K562 (cell line): ENCODE measurements around the gene OR4D9. TPM values are rescaled to one million over a fixed set of nuclear protein-coding genes. Genes with fewer than 3 reads are reported as not detected.

Source experiments
- CHD4 ChIP-seq: fragments of 200-600 bp; sonication (generic); IDR thresholded peaks from 3 replicates; pipeline ENCODE4 v1.6.1; 2012; ENCODE audit warnings: low read depth, mild to moderate bottlenecking, mixed read lengths, low read length, inconsistent platforms; ENCODE audit not compliant: insufficient read depth, insufficient replicate concordance, poor library complexity, severe bottlenecking
- FOXJ2 ChIP-seq: fragments of 200-800 bp; sonication (Bioruptor generic); IDR thresholded peaks from 2 replicates; pipeline ENCODE4 v1.6.1; 2016; ENCODE audit warnings: missing genetic modification characterization, missing compliant biosample characterization
- FOXP1 ChIP-seq: sonication (generic); formaldehyde crosslinking; IDR thresholded peaks from 2 replicates; pipeline ENCODE4 v1.8.0; 2022; ENCODE audit warnings: mild to moderate bottlenecking, missing genetic modification reagents
- HES1 ChIP-seq: fragments of 450-650 bp; IDR thresholded peaks from 2 replicates; pipeline ENCODE4 v1.6.1; 2016; ENCODE audit warnings: low read depth, mild to moderate bottlenecking, moderate library complexity
- HOMEZ ChIP-seq: fragments of 250-450 bp; sonication (Bioruptor Pico); IDR thresholded peaks from 2 replicates; pipeline ENCODE4 v1.4.0; 2020; ENCODE audit warnings: mild to moderate bottlenecking, moderate library complexity
- HSF4 ChIP-seq: fragments of 250-450 bp; sonication (Bioruptor Pico); IDR thresholded peaks from 2 replicates; pipeline ENCODE4 v2.1.2; 2022; ENCODE audit warnings: mild to moderate bottlenecking, moderate library complexity, borderline replicate concordance
- IRF9 ChIP-seq: fragments of 450-650 bp; IDR thresholded peaks from 2 replicates; pipeline ENCODE4 v1.6.1; 2016; ENCODE audit warnings: missing biosample characterization, missing genetic modification characterization
- KAT7 ChIP-seq: sonication (generic); formaldehyde crosslinking; IDR thresholded peaks from 2 replicates; pipeline ENCODE4 v1.8.0; 2022; ENCODE audit warnings: missing genetic modification reagents, mild to moderate bottlenecking, borderline replicate concordance
- KLF1 ChIP-seq: fragments of 450-650 bp; IDR thresholded peaks from 2 replicates; pipeline ENCODE4 v1.6.1; 2016; ENCODE audit warnings: missing genetic modification characterization, missing compliant biosample characterization
- MIER1 ChIP-seq: fragments of 450-650 bp; IDR thresholded peaks from 2 replicates; pipeline ENCODE4 v1.6.1; 2016; ENCODE audit warnings: antibody characterized with exemption, mild to moderate bottlenecking, low read depth
- NFIC ChIP-seq: fragments of 450-650 bp; IDR thresholded peaks from 2 replicates; pipeline ENCODE4 v1.6.1; 2017; ENCODE audit warnings: mild to moderate bottlenecking, inconsistent platforms
- NKRF ChIP-seq: fragments of 450-650 bp; IDR thresholded peaks from 2 replicates; pipeline ENCODE4 v1.6.1; 2016; ENCODE audit warnings: borderline replicate concordance
- PHTF2 ChIP-seq: fragments of 250-450 bp; sonication (Bioruptor Pico); IDR thresholded peaks from 2 replicates; pipeline ENCODE4 v1.5.0; 2021; ENCODE audit warnings: mild to moderate bottlenecking
- POLR2G ChIP-seq: fragments of 200-400 bp; formaldehyde crosslinking; IDR thresholded peaks from 2 replicates; pipeline ENCODE4 v1.6.1; 2017; ENCODE audit warnings: low read depth, mild to moderate bottlenecking, antibody characterized with exemption, low read length, moderate library complexity
- RBFOX2 ChIP-seq: fragments of 200-400 bp; formaldehyde crosslinking; IDR thresholded peaks from 2 replicates; pipeline ENCODE4 v1.6.1; 2017; ENCODE audit warnings: low read depth, mild to moderate bottlenecking, low read length, moderate library complexity
- SIN3B ChIP-seq: fragments of 450-650 bp; IDR thresholded peaks from 2 replicates; pipeline ENCODE4 v1.6.1; 2017; ENCODE audit warnings: low read depth, mild to moderate bottlenecking, moderate library complexity
- TARDBP ChIP-seq: fragments of 450-650 bp; IDR thresholded peaks from 2 replicates; pipeline ENCODE4 v1.6.1; 2016
- WHSC1 ChIP-seq: IDR thresholded peaks from one replicate; pipeline ENCODE4 v1.6.1; 2012; ENCODE audit warnings: low read length, control low read depth, inconsistent platforms
- ZNF212 ChIP-seq: fragments of 450-650 bp; formaldehyde crosslinking; IDR thresholded peaks from 2 replicates; pipeline ENCODE4 v1.4.0; 2020; ENCODE audit warnings: mild to moderate bottlenecking
- polyA plus RNA-seq, 8 experiments: library from polyadenylated mRNA; depleted of rRNA in 4 of 8; stranded (reverse) in 5 of 8; unstranded in 3 of 8; fragments of >200 nt; fragmentation: Nextera tagmentation in 2 of 8; fragmentation: Illumina TruSeq in 1 of 8; extraction: Ambion mirVana in 2 of 8; extraction: Trizol in 1 of 8; gene quantifications; 2 replicates each; pipeline versions ENCODE4 v1.2.1 to v1.2.3, GENCODE V29; 2011 to 2014; ENCODE audit warnings: inconsistent platforms in 1 of 8, missing spikeins in 1 of 8
- total RNA-seq, 7 experiments: library from RNA; depleted of rRNA in 6 of 7; stranded (reverse); fragments of >200 nt in 6 of 7; fragmentation: Illumina TruSeq in 2 of 7; extraction: Trizol in 2 of 7; gene quantifications; 2 replicates each; pipeline versions ENCODE4 v1.2.1 to v1.2.3, GENCODE V29; 2011 to 2021; ENCODE audit warnings: low replicate concordance in 1 of 7
- TF ChIP-seq, protein P1 (sequence below), 2 experiments: fragments of 250-450 bp in 1 of 2; fragments of 450-650 bp in 1 of 2; sonication (Bioruptor Pico) in 1 of 2; IDR thresholded peaks; 2 replicates each; pipeline versions ENCODE4 v1.6.1 to v1.8.0; 2016 to 2021; ENCODE audit warnings: mild to moderate bottlenecking in 2 of 2, moderate library complexity in 2 of 2, missing compliant biosample characterization in 1 of 2, missing genetic modification characterization in 1 of 2
- TF ChIP-seq, protein P2 (sequence below): IDR thresholded peaks from 2 replicates; pipeline ENCODE4 v1.6.1; 2011; ENCODE audit not compliant: insufficient read length; ENCODE audit errors: extremely low read depth

The OR4D9 gene
- total and polyA plus RNA-seq, 9 of the 15 experiments (the other 6 are each of a cell fraction or from before 2014, with no cell fraction given): not detected

GRCh38 chr11:59560702-59561473 lies 49.5 kb downstream of the OR4D9 start (continued):
- TF ChIP-seq ZNF212 (CRISPR knock-in tag) (no peak), FOXJ2 (tag) (0 out of 2 replicates have a peak, but pooled peaks have one; percentile 36), HSF4 (CRISPR knock-in tag) (no peak), FOXP1 (CRISPR knock-in tag) (0 out of 2 replicates have a peak, but pooled peaks have one; percentile 35), MIER1 (no peak), NFIC (no peak; the same call in 1 of the 2 replicates), TARDBP (peak; percentile 48; the same call in 1 of the 2 replicates), NKRF (peak; percentile 95), POLR2G (peak; percentile 55), WHSC1 (no peak), HOMEZ (CRISPR knock-in tag) (no peak), RBFOX2 (peak; percentile 66), KLF1 (tag) (no peak), SIN3B (no peak), CHD4 (peak; percentile 52), HES1 (peak; percentile 20; the same call in 1 of the 2 replicates), KAT7 (CRISPR knock-in tag) (no peak), IRF9 (tag) (no peak), PHTF2 (CRISPR knock-in tag) (no peak)
- TF ChIP-seq, protein P1, sequence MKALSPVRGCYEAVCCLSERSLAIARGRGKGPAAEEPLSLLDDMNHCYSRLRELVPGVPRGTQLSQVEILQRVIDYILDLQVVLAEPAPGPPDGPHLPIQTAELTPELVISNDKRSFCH (CRISPR knock-in tag; IDR thresholded peaks at IDR 0.05): no peak
- TF ChIP-seq, protein P1 (tag; IDR thresholded peaks at IDR 0.05): no peak
- TF ChIP-seq, protein P2, sequence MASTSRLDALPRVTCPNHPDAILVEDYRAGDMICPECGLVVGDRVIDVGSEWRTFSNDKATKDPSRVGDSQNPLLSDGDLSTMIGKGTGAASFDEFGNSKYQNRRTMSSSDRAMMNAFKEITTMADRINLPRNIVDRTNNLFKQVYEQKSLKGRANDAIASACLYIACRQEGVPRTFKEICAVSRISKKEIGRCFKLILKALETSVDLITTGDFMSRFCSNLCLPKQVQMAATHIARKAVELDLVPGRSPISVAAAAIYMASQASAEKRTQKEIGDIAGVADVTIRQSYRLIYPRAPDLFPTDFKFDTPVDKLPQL: no peak
